CD8-positive, alpha-beta memory T cell (primary cell): ENCODE data around the gene SAA2. TPM values are rescaled to one million over a fixed set of nuclear protein-coding genes. Genes with fewer than 3 reads are reported as not detected.

Experiments used
- CTCF ChIA-PET: fragments of 350-600 bp; sonication (Branson Sonifier 250); formaldehyde crosslinking; loops from one replicate; lab custom pipeline; 2021; ENCODE audit warnings: antibody characterized with exemption; lab: Charles Lee
- POLR2A ChIA-PET: fragments of 350-600 bp; sonication (Branson Sonifier 250); formaldehyde crosslinking; loops from one replicate; lab custom pipeline; 2021; ENCODE audit warnings: antibody characterized with exemption; lab: Charles Lee
- DNase-seq, 5 donors: peaks; one replicate each; pipeline versions ENCODE4 v3.0.0 to v3.0.0-alpha.2; 2020 to 2022; ENCODE audit warnings: mixed read lengths in 1 of 5
- H3K27ac ChIP-seq: one replicate; pipeline ENCODE4 v1.7.0; 2013; ENCODE audit warnings: low read depth, mild to moderate bottlenecking, low read length, moderate library complexity
- H3K27me3 ChIP-seq: 2 replicates; pipeline ENCODE4 v1.7.0; 2013; ENCODE audit warnings: low read length, mild to moderate bottlenecking; ENCODE audit not compliant: insufficient read depth, poor library complexity, severe bottlenecking
- H3K36me3 ChIP-seq: 2 replicates; pipeline ENCODE4 v1.7.0; 2013; ENCODE audit warnings: mild to moderate bottlenecking, low read length, moderate library complexity; ENCODE audit not compliant: insufficient read depth
- H3K4me1 ChIP-seq: 2 replicates; pipeline ENCODE4 v1.7.0; 2013; ENCODE audit warnings: mild to moderate bottlenecking, low read length, moderate library complexity; ENCODE audit not compliant: insufficient read depth
- H3K4me3 ChIP-seq: 2 replicates; pipeline ENCODE4 v1.7.0; 2013; ENCODE audit warnings: mild to moderate bottlenecking, low read length
- H3K9me3 ChIP-seq: 2 replicates; pipeline ENCODE4 v1.7.0; 2013; ENCODE audit warnings: mild to moderate bottlenecking, low read length
- H3K27ac Mint-ChIP-seq, 8 donors: one replicate each; pipeline ENCODE4 v1.8.0; 2020 to 2021; ENCODE audit warnings: mixed read lengths in 8 of 8, mild to moderate bottlenecking in 6 of 8, inconsistent platforms in 3 of 8, moderate library complexity in 3 of 8
- H3K27me3 Mint-ChIP-seq, 2 donors: one replicate each; pipeline ENCODE4 v1.8.0; 2020 to 2021; ENCODE audit warnings: mixed read lengths in 2 of 2, mild to moderate bottlenecking in 1 of 2, moderate library complexity in 1 of 2
- H3K36me3 Mint-ChIP-seq, 3 donors: one replicate each; pipeline ENCODE4 v1.8.0; 2020 to 2021; ENCODE audit warnings: mixed read lengths in 3 of 3, inconsistent platforms in 1 of 3, mild to moderate bottlenecking in 1 of 3
- H3K4me1 Mint-ChIP-seq, 3 donors: one replicate each; pipeline ENCODE4 v1.8.0; 2020 to 2021; ENCODE audit warnings: mixed read lengths in 3 of 3, inconsistent platforms in 1 of 3, mild to moderate bottlenecking in 1 of 3
- H3K4me3 Mint-ChIP-seq, 7 donors: one replicate each; pipeline ENCODE4 v1.8.0; 2020 to 2021; ENCODE audit warnings: mixed read lengths in 7 of 7, mild to moderate bottlenecking in 6 of 7, moderate library complexity in 4 of 7, inconsistent platforms in 2 of 7
- H3K9me3 Mint-ChIP-seq, 5 donors: one replicate each; pipeline ENCODE4 v1.8.0; 2020 to 2022; ENCODE audit warnings: mixed read lengths in 5 of 5, mild to moderate bottlenecking in 3 of 5, moderate library complexity in 2 of 5, inconsistent platforms in 1 of 5
- polyA plus RNA-seq: library from polyadenylated mRNA; unstranded; fragments of 300-500 nt; fragmentation: Illumina TruSeq; gene quantifications from one replicate; pipeline ENCODE4 v1.2.3, GENCODE V29; 2021
- total RNA-seq, 2 experiments: library from RNA; stranded (reverse); gene quantifications; one replicate each; pipeline ENCODE4 v1.2.3, GENCODE V29; 2021

The SAA2 gene
- total and polyA plus RNA-seq, 3 experiments from 2014 or later, result not detected

GRCh38 chr11:18229501-18229900, 19.0 kb downstream of the SAA2 start:
- Histone ChIP-seq H3K4me3 (no peak overlapping the region), H3K27ac (no peak overlapping the region), H3K9me3 (no peaks in the 10 kb centered on the region), H3K4me1 (no peaks in the 10 kb centered on the region), H3K27me3 (peaks cover 4% of the 10 kb centered on the region), H3K36me3 (no peaks in the 10 kb centered on the region)
- Mint-ChIP-seq H3K27me3 (peaks cover 6 to 13% of the 10 kb centered on the region in 2 donors), H3K4me1 (no peaks in the 10 kb centered on the region), H3K9me3 (no peaks in the 10 kb centered on the region), H3K36me3 (peaks cover 0 to 3% (median 0%) of the 10 kb centered on the region in 3 donors), H3K27ac (no peak overlapping the region), H3K4me3 (no peak overlapping the region)
- no peak for DNase-seq
- ChIA-PET CTCF (no interaction called here), POLR2A (no interaction called here)

GRCh38 chr11:18225913-18226312, 22.6 kb downstream of the SAA2 start:
- DNase-seq, result no peak
- Histone ChIP-seq H3K4me3 (no peak overlapping the region), H3K27me3 (peaks cover 4% of the 10 kb centered on the region), H3K4me1 (no peaks in the 10 kb centered on the region), H3K9me3 (no peaks in the 10 kb centered on the region), H3K27ac (no peak overlapping the region), H3K36me3 (no peaks in the 10 kb centered on the region)
- H3K9me3 Mint-ChIP-seq, result no peaks in the 10 kb centered on the region
- ChIA-PET CTCF (no interaction called here), POLR2A (no interaction called here)
- H3K27me3 Mint-ChIP-seq, result peaks cover 3 to 6% of the 10 kb centered on the region in 2 donors
- H3K36me3 Mint-ChIP-seq, result peaks cover 0 to 3% (median 0%) of the 10 kb centered on the region in 3 donors
- no peaks in the 10 kb centered on the region for H3K4me1 Mint-ChIP-seq
- H3K4me3 Mint-ChIP-seq, result no peak overlapping the region
- no peak overlapping the region for H3K27ac Mint-ChIP-seq

- no peaks in the 10 kb centered on the region for H3K4me1 Mint-ChIP-seq
- no peak overlapping the region for H3K27ac ChIP-seq
- POLR2A ChIA-PET, result no interaction called here
These were observed 24.7 kb downstream of the SAA2 start for GRCh38 chr11:18223591-18224387.

GRCh38 chr11:18222814-18223421, 25.6 kb downstream of the SAA2 start:
- Mint-ChIP-seq H3K27me3 (peaks cover 3 to 6% of the 10 kb centered on the region in 2 donors), H3K4me3 (no peak overlapping the region), H3K27ac (no peak overlapping the region), H3K9me3 (no peaks in the 10 kb centered on the region), H3K36me3 (peaks cover 0 to 3% (median 0%) of the 10 kb centered on the region in 3 donors), H3K4me1 (no peaks in the 10 kb centered on the region)
- Histone ChIP-seq H3K4me3 (no peak overlapping the region), H3K4me1 (no peaks in the 10 kb centered on the region), H3K36me3 (no peaks in the 10 kb centered on the region), H3K27me3 (peaks cover 4% of the 10 kb centered on the region), H3K9me3 (no peaks in the 10 kb centered on the region), H3K27ac (no peak overlapping the region)
- POLR2A ChIA-PET, result no interaction called here
- CTCF ChIA-PET, result interaction anchor here (1.2 kb wide), 1 partner anchor 21 kb away, joined by 3 read pairs; no protein-coding TSS in a partner anchor
- no peak for DNase-seq

More at GRCh38 chr11:18223591-18224387, 24.7 kb downstream of the SAA2 start:
- no peak for DNase-seq
- H3K27me3 Mint-ChIP-seq, result peaks cover 3 to 6% of the 10 kb centered on the region in 2 donors
- no peaks in the 10 kb centered on the region for H3K36me3 ChIP-seq
- no peak overlapping the region for H3K4me3 Mint-ChIP-seq
- no peaks in the 10 kb centered on the region for H3K9me3 Mint-ChIP-seq
- H3K36me3 Mint-ChIP-seq, result peaks cover 0 to 3% (median 0%) of the 10 kb centered on the region in 3 donors
- H3K27me3 ChIP-seq, result peaks cover 4% of the 10 kb centered on the region
- CTCF ChIA-PET, result interaction anchor here (1.2 kb wide), 1 partner anchor 20 kb away, joined by 3 read pairs; no protein-coding TSS in a partner anchor
- no peaks in the 10 kb centered on the region for H3K9me3 ChIP-seq
- H3K4me1 ChIP-seq, result no peaks in the 10 kb centered on the region
- H3K27ac Mint-ChIP-seq, result no peak overlapping the region
- no peak overlapping the region for H3K4me3 ChIP-seq

- POLR2A ChIA-PET, result no interaction called here
- no peak for DNase-seq
- Histone ChIP-seq H3K36me3 (no peaks in the 10 kb centered on the region), H3K4me3 (no peak overlapping the region), H3K4me1 (no peaks in the 10 kb centered on the region), H3K27me3 (no peaks in the 10 kb centered on the region), H3K27ac (no peak overlapping the region), H3K9me3 (no peaks in the 10 kb centered on the region)
- Mint-ChIP-seq H3K36me3 (peaks cover 0 to 3% (median 0%) of the 10 kb centered on the region in 3 donors), H3K4me3 (no peak overlapping the region), H3K27me3 (peaks cover 8 to 13% of the 10 kb centered on the region in 2 donors), H3K9me3 (no peaks in the 10 kb centered on the region), H3K27ac (no peak overlapping the region), H3K4me1 (no peaks in the 10 kb centered on the region)
- CTCF ChIA-PET, result no interaction called here
These were observed 27.1 kb downstream of the SAA2 start for GRCh38 chr11:18221274-18221876.

- Mint-ChIP-seq H3K36me3 (no peaks in the 10 kb centered on the region), H3K9me3 (no peaks in the 10 kb centered on the region), H3K4me3 (no peak overlapping the region), H3K27me3 (peaks cover 25 to 57% of the 10 kb centered on the region in 2 donors), H3K27ac (no peak overlapping the region), H3K4me1 (no peaks in the 10 kb centered on the region)
- POLR2A ChIA-PET, result no interaction called here
- Histone ChIP-seq H3K9me3 (no peaks in the 10 kb centered on the region), H3K4me1 (no peaks in the 10 kb centered on the region), H3K4me3 (no peak overlapping the region), H3K36me3 (no peaks in the 10 kb centered on the region), H3K27ac (no peak overlapping the region), H3K27me3 (no peaks in the 10 kb centered on the region)
- no peak for DNase-seq
- CTCF ChIA-PET, result no interaction called here
These were observed 39.4 kb downstream of the SAA2 start for GRCh38 chr11:18209058-18209457.

- Mint-ChIP-seq H3K27ac (no peak overlapping the region), H3K4me3 (no peak overlapping the region), H3K9me3 (peaks cover 0 to 5% (median 2%) of the 10 kb centered on the region in 5 donors), H3K36me3 (no peaks in the 10 kb centered on the region), H3K27me3 (peaks cover 34 to 67% of the 10 kb centered on the region in 2 donors), H3K4me1 (no peaks in the 10 kb centered on the region)
- Histone ChIP-seq H3K9me3 (no peaks in the 10 kb centered on the region), H3K27ac (no peak overlapping the region), H3K36me3 (no peaks in the 10 kb centered on the region), H3K4me1 (no peaks in the 10 kb centered on the region), H3K4me3 (no peak overlapping the region), H3K27me3 (no peaks in the 10 kb centered on the region)
- ChIA-PET POLR2A (no interaction called here), CTCF (no interaction called here)
- no peak for DNase-seq
These were observed 43.7 kb downstream of the SAA2 start for GRCh38 chr11:18204771-18205170.

GRCh38 chr11:18204220-18204619, 44.2 kb downstream of the SAA2 start:
- Histone ChIP-seq H3K9me3 (no peaks in the 10 kb centered on the region), H3K27ac (no peak overlapping the region), H3K36me3 (no peaks in the 10 kb centered on the region), H3K4me1 (no peaks in the 10 kb centered on the region), H3K4me3 (no peak overlapping the region), H3K27me3 (no peaks in the 10 kb centered on the region)
- no peak for DNase-seq
- Mint-ChIP-seq H3K27me3 (peaks cover 36 to 67% of the 10 kb centered on the region in 2 donors), H3K9me3 (peaks cover 0 to 5% (median 2%) of the 10 kb centered on the region in 5 donors), H3K36me3 (no peaks in the 10 kb centered on the region), H3K27ac (no peak overlapping the region), H3K4me3 (no peak overlapping the region), H3K4me1 (no peaks in the 10 kb centered on the region)
- ChIA-PET POLR2A (no interaction called here), CTCF (interaction anchor here (0.7 to 0.9 kb wide), 2 partner anchors 89 to 213 kb away, joined by 3 read pairs; no protein-coding TSS in a partner anchor)
